Stimulated activated CD4-positive, alpha-beta T cell treated with anti-CD3 and anti-CD28 coated beads, Interleukin-4, amount 100 ng/mL, for 1 hour (primary cell): ENCODE results near the gene GIGYF2.
"Not testable (repeated sequence)": the region's sequence is repeated elsewhere in the genome, so short reads cannot be mapped to it uniquely, and the experiment has no call there.

Experiments used
- DNase-seq: peaks from one replicate; pipeline ENCODE4 v3.0.0-alpha.2; 2020

Gene GIGYF2

GRCh38 chr2:232697059-232697806 is at the start of gene GIGYF2:
Gene GIGYF2 (plus strand): TSS chr2:232697331. CDS start chr2:232735198, 37,867 bp downstream.
- peak; percentile 95 for DNase-seq

DNA sequence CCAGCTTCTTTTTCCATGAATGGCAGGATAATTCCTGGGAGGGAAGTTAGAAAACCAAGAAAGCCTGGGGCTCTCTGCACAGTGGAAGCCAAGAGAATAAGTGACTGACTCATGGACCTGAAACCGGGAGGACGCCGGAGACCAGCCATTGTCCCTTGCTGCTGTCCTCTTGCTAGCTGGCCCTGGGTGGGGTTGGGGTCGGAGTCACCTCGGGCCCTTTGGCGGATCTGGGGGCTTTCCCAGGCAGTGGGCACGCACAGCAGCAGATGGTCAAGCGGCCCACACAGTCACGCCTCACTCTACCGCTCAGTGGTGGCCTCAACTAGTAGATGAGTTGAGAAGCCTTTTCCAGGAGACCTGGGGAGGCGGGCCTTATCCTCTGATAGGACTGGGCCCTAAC is 48.1 kb upstream of the GIGYF2 start:
- DNase-seq = no peak

- DNase-seq = no peak
Observed at GRCh38 chr2:232652505-232652851, 44.7 kb upstream of the GIGYF2 start.

DNA sequence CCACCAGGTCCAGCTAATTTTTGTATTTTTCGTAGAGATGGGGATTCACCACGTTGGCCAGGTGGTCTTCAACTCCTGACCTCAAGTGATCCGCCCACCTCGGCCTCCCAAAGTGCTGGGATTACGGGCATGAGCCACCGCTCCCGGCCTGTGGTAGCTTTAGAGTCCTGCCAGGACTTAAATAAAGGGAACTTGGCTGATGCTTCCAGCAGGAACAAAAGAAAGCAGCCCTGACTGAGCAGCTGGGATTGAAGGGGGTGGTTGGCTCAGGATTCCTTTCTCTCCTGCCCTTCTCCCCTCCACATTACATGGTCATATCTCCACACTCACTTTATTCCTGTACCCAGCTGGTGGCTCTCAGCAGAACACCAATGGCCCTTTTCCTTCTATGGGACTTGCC is 43.7 kb upstream of the GIGYF2 start:
- DNase-seq = no peak

- DNase-seq = no peak
Observed at GRCh38 chr2:232655392-232655791, 41.7 kb upstream of the GIGYF2 start.

DNA sequence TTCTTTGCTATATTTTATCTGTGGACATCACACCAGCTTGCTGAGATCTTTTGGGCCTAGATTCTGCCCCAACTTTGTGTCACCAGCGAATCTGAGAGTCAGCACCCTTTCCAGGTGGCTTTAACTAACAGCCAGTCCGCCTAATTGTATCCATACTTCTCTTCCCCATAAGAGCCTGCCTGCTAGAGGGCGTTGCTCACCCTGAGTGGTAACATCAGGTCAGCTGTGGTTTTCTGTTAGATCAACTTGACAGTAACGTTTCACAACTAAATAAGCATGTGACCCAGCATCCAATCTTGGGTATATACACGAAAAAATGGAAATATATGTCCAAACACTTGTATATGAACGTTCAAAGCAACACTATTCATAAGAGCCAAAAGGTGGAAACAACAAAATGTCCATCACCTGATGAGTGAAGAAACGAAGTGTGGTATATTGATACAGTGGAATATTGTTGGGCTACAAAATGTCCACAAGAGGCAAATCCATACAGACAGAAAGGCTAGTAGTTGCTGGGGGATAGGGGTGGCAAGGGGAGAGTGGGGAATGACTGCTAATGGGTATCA is 38.8 kb upstream of the GIGYF2 start:
- DNase-seq = no peak

DNA sequence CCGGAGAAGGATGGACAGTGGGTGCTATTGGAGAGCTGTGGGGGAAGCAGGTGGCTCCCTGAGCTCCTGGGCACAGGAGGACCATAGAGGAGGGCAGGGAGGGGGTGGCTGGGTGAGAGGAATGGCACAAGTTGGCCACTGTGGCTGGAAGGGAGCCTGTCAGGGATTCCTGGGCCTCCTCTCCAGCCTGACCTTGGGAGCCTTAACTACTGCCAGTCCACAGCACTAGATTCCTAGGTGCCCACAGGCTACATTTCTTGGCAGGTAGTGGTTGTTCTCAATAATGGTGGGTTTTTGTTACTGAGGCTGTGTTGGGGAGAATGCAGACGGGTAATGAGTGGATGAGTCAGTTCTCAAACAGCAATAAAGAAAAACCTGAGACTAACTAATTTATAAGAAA is 37.8 kb upstream of the GIGYF2 start:
- no peak for DNase-seq

DNA sequence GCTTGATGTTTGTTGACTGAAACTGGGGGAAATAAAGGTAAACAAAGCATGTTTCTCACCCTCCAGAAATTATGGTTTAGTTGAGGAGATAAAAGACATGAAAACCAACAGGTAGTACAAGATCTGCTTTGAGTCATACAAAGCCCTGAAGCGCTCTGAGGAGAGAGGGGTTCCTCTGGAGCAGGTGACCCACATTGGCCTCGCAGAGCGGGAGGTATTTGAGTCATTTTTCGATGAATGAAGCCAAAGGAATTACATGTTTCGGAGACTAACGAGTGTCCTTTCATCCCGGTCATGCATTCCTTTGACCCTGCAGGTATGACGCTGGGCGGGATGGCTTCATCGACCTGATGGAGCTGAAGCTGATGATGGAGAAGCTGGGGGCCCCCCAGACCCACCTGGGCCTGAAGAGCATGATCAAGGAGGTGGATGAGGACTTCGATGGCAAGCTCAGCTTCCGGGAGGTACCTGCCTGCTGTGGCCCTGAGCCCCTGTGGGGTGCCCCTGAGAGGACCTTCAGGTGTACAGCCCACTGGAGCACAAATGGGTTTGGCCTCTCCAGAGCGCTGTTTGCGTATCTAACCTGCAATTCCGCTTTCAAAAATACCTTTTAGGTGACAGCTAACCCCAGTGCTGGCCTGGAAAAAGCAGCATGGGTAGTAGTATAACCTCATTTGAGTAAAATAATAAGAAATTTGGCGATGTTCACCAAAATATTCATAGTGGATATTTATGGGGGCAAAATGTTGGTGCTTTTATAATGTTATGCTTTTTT is 34.5 kb upstream of the GIGYF2 start:
- DNase-seq = no peak

DNA sequence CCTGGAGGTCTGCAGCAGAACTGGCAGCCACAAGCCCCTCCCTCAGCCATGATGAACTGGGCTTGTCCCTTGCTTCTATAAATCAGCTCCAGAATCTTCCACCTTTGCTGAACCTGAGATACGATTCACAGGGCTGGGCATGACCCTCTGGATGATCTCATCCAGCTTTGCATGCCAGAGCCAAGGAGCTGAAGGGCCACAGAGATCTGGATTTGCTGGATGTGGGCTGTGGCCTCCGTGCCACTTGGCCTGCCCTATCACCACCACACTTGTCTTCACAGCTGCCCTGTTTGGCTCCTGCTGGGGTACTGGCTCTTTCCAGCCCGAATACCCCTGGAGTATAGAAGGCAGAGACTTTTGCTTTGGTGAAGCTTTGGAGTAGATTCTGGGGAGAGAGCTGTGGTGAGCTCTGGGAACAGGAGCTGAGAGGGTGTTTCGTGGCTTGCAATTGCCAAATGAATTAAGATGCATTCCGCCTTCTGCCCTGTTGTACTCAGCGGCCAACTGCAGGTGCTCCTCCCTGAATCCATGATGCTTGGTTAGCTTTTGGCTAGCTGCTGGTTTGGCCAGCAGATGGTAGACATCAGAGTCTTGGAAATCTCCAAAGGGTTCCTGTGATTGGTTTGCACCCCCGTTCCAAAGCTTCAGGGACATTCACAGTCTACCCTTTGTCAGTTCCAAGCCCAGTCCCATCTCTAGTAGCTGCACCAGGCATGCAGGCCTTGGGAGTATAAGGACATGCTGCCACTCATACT is 30.9 kb upstream of the GIGYF2 start:
- no peak for DNase-seq

DNA sequence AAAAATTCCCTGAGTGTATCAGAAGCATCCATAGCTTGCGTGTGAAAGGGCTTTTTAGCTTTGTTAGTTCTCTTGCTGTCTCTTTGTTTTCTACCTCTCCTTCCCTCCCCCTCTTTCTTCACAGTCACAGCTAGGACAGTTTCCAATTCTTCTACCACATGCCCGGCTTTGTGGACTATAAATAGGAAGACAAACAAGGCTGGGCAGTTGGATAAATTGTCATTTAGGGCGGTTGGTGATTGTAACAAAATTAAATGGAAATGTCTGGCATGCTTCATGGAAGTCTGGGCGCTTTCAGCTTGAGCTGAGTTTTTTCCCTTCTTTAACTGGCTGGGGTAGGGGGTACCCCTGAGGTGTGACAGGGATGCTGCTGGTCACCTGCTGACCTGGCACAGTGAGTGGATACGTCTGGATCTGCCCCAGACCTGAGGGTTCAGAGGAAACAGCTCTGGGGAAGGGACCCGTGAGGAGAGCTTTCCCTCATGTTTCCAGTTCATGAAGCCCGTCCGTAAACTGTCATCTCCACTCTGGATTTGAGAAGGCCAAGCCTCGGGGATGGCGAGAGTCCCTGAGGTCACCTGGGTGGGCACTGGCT is 29.0 kb upstream of the GIGYF2 start:
- no peak for DNase-seq

GRCh38 chr2:232668805-232669444 is 28.2 kb upstream of the GIGYF2 start:
- DNase-seq = no peak

DNA sequence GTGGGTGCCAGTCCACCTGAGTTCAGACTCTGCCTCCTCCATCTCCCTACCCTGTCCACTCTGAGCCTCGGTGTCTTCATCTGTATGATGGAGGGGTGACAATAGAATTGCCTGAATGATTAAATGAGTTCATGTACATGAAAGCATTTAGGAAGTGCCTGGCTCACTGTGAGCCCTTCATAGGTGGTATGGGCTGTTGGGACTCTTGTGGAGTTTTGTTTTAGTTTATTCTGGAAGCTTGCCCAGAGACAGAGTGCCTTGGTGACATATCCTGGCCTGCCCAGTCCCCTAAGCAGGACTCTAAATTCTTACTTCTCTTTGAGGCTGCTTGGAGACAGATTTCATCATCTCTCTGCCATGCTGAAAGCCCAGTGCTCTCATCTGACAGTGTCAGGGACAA is 24.5 kb upstream of the GIGYF2 start:
- no peak for DNase-seq

GRCh38 chr2:232674491-232674890 is 22.6 kb upstream of the GIGYF2 start:
- DNase-seq = no peak

GRCh38 chr2:232675381-232675780 is 21.8 kb upstream of the GIGYF2 start:
- DNase-seq = no peak

GRCh38 chr2:232680006-232680405 is 17.1 kb upstream of the GIGYF2 start:
- no peak for DNase-seq

- DNase-seq = no peak
Observed at GRCh38 chr2:232681527-232681926, 15.6 kb upstream of the GIGYF2 start.

DNA sequence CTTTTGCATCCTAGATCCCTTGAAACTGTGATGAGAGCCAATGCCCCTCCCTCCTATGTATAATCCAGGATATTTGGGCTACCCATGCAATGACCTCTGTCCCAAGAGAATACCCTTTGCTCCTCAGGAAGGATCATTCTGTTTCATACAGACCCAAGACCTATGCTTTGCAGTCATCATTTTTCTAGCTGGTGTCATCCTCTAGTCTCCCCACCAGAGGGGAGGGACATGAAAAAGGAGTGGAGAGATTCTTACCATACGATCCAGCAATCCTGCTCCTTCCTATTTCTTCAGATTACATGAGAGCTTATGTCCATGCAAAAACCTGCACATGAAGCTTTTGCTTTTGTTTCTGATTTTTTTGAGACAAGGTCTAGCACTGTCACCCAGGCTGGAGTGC is 13.8 kb upstream of the GIGYF2 start:
- DNase-seq = no peak

GRCh38 chr2:232685391-232685790 is 11.7 kb upstream of the GIGYF2 start:
- not testable (repeated sequence) for DNase-seq

DNA sequence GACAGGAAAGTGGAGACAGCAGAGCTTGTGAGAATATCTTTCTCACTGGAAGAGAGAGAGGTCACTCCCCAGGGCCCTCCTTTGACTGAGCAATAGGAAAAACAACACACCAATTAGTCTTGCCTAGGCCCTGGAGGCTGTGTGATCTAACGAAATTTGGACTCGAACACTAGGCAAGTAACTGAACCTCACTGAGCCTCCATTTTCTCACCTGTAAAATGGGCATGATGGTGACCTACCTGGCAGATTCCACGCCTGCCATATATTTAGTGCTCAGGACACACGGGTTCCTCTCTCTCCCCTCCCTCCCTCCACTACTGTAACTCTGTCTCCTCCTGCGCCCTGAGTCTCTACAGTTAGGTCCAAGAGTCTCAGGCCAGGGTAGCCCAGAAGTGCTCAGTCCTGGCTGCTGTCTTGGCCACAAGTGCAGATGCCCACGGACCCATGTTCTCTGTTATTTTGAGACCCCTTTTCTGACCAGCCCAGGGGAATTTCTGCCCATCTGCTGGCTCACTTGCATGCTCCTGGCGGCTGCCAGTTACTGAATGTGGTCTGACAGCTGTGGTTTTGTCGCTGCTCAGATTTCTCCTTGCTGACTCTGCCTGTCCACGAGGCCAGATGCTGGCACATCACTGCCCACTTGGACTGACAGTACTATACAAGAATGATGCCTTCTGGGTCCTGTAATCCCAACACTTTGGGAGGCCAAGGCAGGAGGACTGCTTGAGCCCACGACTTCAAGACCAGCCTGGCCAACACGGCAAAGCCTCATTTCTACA is 9.6 kb upstream of the GIGYF2 start:
- DNase-seq = no peak

DNA sequence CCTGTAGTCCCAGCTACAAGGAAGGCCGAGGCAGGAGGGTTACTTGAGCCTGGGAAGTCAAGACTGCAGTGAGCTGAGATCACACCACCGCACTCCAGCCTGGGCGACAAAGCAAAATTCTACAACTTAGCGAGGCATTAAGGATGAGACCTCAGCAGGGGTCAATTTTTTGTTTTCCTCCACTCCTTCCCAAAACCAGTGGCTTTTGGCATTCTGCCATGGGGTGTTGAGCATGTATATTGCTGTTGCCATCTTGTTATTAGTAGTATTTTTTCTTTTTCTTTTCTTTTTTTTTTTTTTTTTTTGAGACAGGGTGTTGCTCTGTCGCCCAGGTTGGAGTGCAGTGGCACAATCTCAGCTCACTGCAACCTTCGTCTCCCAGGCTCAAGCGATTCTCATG is 8.9 kb upstream of the GIGYF2 start:
- no peak for DNase-seq

GRCh38 chr2:232689152-232689910 is 7.8 kb upstream of the GIGYF2 start:
- no peak for DNase-seq
